GM23248 (cell line): ENCODE results near the gene TPK1.

ENCODE experiments used
- EZH2 ChIP-seq: fragments of 200-600 bp; sonication (generic); IDR thresholded peaks from 2 replicates; pipeline ENCODE4 v1.6.1; 2018; ENCODE audit warnings: antibody characterized with exemption, mild to moderate bottlenecking; ENCODE audit not compliant: insufficient read depth, poor library complexity, severe bottlenecking
- EZH2phosphoT487 ChIP-seq: fragments of 200-600 bp; sonication (generic); IDR thresholded peaks from 2 replicates; pipeline ENCODE4 v1.6.1; 2018; ENCODE audit warnings: antibody characterized with exemption, moderate library complexity, mild to moderate bottlenecking, low read depth; ENCODE audit not compliant: insufficient read depth

DNA sequence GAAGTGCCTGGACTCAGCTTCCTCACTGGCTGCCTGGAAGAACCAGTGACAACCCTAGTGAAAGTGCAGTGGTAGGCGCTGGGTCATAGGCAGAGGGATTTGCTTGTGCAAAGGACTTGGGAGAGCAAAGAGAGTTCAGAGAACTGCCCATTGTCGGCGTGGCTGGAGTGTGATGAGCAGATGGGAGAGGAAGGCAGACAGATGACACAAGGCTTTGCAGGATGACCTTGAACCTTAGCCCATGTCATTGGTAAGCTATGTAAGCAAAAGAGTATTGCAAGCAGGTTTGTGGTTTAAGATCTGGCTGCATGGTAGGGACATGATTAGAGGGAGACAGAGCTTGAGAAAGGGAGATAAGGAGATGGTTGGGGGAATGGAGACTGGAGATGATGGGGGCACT lies 397.1 kb downstream of the TPK1 start:
- TF ChIP-seq EZH2 (no peak), EZH2phosphoT487 (no peak)
